Suprapubic skin (tissue), 4 donors: Measurements from ENCODE around the gene BCL11B. TPM values are rescaled to one million over a fixed set of nuclear protein-coding genes. Genes with fewer than 3 reads are reported as not detected.

Experiments used
- DNase-seq, 2 donors: peaks; one replicate each; pipeline ENCODE4 v3.0.0-alpha.2; 2019; ENCODE audit warnings: low spot score in 2 of 2
- H3K27ac ChIP-seq: fragments of 200-600 bp; sonication (generic); one replicate; pipeline ENCODE4 v1.5.1; 2019
- H3K27me3 ChIP-seq: fragments of 200-600 bp; sonication (generic); one replicate; pipeline ENCODE4 v1.5.1; 2019
- H3K36me3 ChIP-seq: fragments of 200-600 bp; sonication (generic); one replicate; pipeline ENCODE4 v1.5.1; 2019
- H3K4me1 ChIP-seq: fragments of 200-600 bp; sonication (generic); one replicate; pipeline ENCODE4 v1.5.1; 2019
- H3K4me3 ChIP-seq: fragments of 200-600 bp; sonication (generic); one replicate; pipeline ENCODE4 v1.5.1; 2019; ENCODE audit warnings: mild to moderate bottlenecking
- H3K9me3 ChIP-seq: fragments of 200-600 bp; sonication (generic); one replicate; pipeline ENCODE4 v1.5.1; 2019
- EP300 ChIP-seq: sonication (generic); formaldehyde crosslinking; IDR thresholded peaks from one replicate; pipeline ENCODE4 v1.6.1; 2017; ENCODE audit warnings: antibody characterized with exemption
- POLR2A ChIP-seq, 2 donors: fragments of 450-650 bp; IDR thresholded peaks; one replicate each; pipeline ENCODE4 v1.6.1; 2017; ENCODE audit warnings: antibody characterized with exemption in 2 of 2, mild to moderate bottlenecking in 2 of 2, moderate library complexity in 2 of 2
- POLR2AphosphoS5 ChIP-seq, 3 donors: sonication (generic); formaldehyde crosslinking; IDR thresholded peaks; one replicate each; pipeline ENCODE4 v1.6.1; 2017; ENCODE audit warnings: antibody characterized with exemption in 3 of 3
- WGBS: methylation state at CpG from one replicate; pipeline ENCODE4 v1.1.5; 2018; 5-methylcytosine and 5-hydroxymethylcytosine counted together
- total RNA-seq, 4 donors: library from RNA; depleted of rRNA; stranded (reverse); fragments of >200 nt; gene quantifications; one replicate each; pipeline ENCODE4 v1.1.0, GENCODE V29; 2016
- TF ChIP-seq, protein P1 (sequence below), 2 donors: fragments of 200-600 bp in 1 of 2; fragments of 450-650 bp in 1 of 2; sonication (generic) in 1 of 2; IDR thresholded peaks; one replicate each; pipeline ENCODE4 v1.5.1; 2016 to 2019; ENCODE audit warnings: antibody characterized with exemption in 2 of 2, mild to moderate bottlenecking in 1 of 2, moderate library complexity in 1 of 2

Gene BCL11B
- total RNA-seq, 4 donors from 2014 or later: 35.9 to 53.8 (median 47.5) TPM

DNA sequence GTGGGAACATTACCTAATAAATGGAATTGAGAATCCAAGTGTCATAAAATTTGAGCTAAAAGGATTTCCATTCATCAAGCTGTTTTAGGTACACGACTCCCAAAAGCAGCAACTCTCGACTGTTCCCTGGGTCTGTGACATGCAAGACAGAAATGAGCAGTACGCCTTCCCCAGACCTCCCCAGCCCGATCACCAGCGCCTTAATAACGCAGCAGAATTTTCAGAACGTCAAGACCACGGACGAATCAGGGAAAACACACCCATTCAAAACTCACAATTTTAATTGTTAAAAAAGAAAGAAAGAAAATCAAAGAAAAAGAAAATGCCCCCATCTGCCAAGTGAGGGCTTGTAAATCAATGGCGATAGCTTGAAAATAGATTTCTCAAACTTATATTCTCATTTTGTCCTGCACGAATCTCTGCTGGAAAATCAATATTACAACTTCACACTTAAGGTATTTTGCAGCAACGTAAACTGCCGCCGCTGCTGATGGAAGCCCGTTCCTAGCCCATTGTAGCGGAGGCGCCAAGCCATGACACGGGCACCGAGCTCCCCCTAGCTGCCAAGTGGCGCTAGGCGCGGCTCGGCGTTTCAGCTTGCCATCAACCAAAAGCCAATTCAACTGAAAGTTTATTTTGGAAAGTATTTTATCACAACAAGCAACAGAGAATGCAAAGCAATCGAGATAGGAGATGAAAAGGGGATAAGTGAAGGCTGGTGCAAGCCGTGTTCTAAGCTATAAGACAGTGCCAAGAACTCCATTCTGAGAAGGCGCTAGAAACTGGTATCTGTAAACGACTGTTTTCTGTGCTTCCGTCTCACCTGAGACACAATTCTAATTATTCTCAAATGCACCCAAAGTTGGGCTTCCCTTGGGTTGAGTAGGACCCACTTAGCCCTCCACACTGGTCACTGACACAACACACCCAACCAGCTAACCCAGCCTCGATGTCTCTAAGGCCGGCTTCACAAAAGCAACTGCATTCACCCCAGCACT is 5.5 kb downstream of the BCL11B start:
- H3K27ac ChIP-seq: peak overlapping the region; percentile 65
- 10% methylated on average over 31 of the region's 31 CpGs for WGBS
- peaks cover 34% of the 10 kb centered on the region for H3K27me3 ChIP-seq

DNA sequence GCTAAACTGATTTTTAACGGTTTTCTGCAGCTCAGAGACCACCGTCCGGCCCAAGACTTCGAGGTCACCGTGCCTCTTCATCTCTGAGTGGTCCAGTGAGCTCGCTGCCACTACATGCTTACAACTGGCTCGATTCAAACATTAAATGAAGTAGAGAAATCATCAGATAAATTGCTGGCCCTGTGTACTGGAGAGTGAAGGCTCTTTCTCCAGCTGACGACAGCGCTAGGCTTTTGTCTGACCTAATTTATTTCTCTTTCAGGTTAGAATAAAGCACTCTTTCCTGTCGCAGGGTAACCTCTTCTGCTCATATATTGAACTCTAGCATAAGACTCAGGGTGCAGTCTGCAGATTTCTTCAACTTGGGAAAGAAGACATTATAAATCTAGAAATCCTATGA is 6.4 kb downstream of the BCL11B start:
- H3K36me3 ChIP-seq: no peaks in the 10 kb centered on the region
- DNase-seq: no peak
- H3K27me3 ChIP-seq: peaks cover 30% of the 10 kb centered on the region
- no peaks in the 10 kb centered on the region for H3K9me3 ChIP-seq
- WGBS: 42% methylated on average over 10 of the region's 10 CpGs
- peak overlapping the region; percentile 39 for H3K4me3 ChIP-seq
- TF ChIP-seq, protein P1, sequence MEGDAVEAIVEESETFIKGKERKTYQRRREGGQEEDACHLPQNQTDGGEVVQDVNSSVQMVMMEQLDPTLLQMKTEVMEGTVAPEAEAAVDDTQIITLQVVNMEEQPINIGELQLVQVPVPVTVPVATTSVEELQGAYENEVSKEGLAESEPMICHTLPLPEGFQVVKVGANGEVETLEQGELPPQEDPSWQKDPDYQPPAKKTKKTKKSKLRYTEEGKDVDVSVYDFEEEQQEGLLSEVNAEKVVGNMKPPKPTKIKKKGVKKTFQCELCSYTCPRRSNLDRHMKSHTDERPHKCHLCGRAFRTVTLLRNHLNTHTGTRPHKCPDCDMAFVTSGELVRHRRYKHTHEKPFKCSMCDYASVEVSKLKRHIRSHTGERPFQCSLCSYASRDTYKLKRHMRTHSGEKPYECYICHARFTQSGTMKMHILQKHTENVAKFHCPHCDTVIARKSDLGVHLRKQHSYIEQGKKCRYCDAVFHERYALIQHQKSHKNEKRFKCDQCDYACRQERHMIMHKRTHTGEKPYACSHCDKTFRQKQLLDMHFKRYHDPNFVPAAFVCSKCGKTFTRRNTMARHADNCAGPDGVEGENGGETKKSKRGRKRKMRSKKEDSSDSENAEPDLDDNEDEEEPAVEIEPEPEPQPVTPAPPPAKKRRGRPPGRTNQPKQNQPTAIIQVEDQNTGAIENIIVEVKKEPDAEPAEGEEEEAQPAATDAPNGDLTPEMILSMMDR (IDR thresholded peaks at IDR 0.05): no peak
- TF ChIP-seq POLR2AphosphoS5 (IDR thresholded peaks at IDR 0.05): no peak
- no peak for TF ChIP-seq EP300
- no peak for TF ChIP-seq POLR2A (IDR thresholded peaks at IDR 0.05)
- peaks cover 77% of the 10 kb centered on the region for H3K4me1 ChIP-seq
- H3K27ac ChIP-seq: peak overlapping the region; percentile 91

More for the DNA sequence above, 5.5 kb downstream of the BCL11B start:
- TF ChIP-seq, protein P1 (IDR thresholded peaks at IDR 0.05): peak; percentile 95 to 97
- no peak for TF ChIP-seq POLR2AphosphoS5 (IDR thresholded peaks at IDR 0.05)
- H3K4me3 ChIP-seq: peak overlapping the region; percentile 39
- H3K4me1 ChIP-seq: peaks cover 72% of the 10 kb centered on the region
- no peaks in the 10 kb centered on the region for H3K9me3 ChIP-seq
- H3K36me3 ChIP-seq: no peaks in the 10 kb centered on the region
- peak; percentile 88 to 94 for DNase-seq

DNA sequence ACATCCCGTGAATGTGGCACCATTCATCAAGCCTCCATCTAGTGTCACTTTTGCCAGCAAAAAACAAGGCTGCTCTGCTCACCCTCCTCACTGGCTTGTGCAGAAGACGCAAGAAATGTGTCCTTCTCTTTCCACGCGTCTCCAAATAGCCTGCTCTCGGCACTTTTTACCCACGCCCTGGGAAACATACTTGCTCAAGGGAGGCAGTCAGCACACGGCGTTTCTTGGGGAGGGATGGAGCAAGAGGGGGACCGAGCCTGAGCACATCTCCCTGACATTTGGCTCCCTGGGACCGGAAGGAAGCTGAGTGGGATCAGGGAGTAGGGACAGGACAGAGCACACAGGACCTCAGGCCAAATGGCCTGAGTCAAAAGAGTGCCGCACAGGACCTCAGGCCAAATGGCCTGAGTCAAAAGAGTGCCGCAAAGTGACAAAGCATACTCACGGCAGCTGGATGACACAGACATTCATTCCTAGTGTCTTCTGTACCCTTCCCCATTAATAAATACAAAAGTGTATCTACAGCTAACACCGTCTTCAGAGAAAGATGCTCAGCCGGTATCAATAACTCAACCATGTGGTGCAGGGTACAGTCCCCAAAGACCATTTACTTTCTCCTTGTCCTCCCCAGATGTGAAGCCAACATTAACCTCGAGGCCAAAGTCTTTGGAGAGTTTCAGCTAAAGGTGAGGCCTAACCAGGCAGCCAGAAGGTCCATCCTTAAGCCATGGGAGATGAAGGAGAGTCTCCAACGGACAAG is 7.1 kb downstream of the BCL11B start:
- Histone ChIP-seq H3K27ac (peak overlapping the region; percentile 91), H3K4me1 (peaks cover 77% of the 10 kb centered on the region)
- DNase-seq: no peak

DNA sequence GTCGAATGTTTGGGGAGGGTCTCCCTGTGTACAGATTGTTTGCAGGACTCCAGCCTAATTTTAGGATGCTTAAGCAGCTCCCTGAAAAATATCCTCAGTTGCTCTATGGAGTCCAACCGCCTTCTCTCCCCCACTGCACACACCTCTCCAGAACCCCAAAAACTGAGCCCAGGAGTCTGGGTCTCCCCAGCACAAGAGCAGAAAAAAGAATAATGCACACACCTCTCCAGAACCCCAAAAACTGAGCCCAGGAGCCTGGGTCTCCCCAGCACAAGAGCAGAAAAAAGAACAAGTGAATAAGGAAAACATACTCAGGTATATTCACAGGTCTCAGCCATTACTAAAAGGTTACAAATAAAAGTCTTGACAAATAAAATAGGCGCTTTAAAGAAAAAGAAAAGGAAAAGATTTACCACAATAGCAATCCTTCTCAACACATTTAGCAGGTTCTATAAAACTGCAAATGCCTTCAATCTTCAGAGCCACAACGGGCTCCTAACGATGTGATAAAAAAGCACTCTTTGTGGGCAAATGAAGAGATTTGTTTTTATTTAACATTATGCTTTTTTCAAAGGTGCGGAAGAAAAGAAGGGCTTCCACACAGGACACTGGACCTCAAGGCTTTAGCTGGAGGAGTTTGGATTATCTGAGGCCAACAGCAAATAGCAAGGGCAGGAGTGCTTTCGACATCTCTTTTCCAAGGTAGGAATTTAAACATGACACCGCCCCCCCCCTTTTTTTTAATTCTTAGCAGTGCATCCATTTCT is 8.2 kb downstream of the BCL11B start:
- no peak for DNase-seq
- 52% methylated on average over 7 of the region's 8 CpGs for WGBS
- Histone ChIP-seq H3K36me3 (no peaks in the 10 kb centered on the region), H3K27ac (peak overlapping the region; percentile 91), H3K4me3 (peak overlapping the region; percentile 33), H3K4me1 (peaks cover 87% of the 10 kb centered on the region), H3K27me3 (peaks cover 18% of the 10 kb centered on the region), H3K9me3 (no peaks in the 10 kb centered on the region)
- TF ChIP-seq POLR2AphosphoS5 (IDR thresholded peaks at IDR 0.05): no peak

More for the DNA sequence above, 7.1 kb downstream of the BCL11B start:
- peak overlapping the region; percentile 39 for H3K4me3 ChIP-seq
- H3K9me3 ChIP-seq: no peaks in the 10 kb centered on the region
- peak in 1 of 3 donors; percentile 45 for TF ChIP-seq POLR2AphosphoS5 (IDR thresholded peaks at IDR 0.05)
- TF ChIP-seq, protein P1 (IDR thresholded peaks at IDR 0.05): no peak
- no peaks in the 10 kb centered on the region for H3K36me3 ChIP-seq
- WGBS: 32% methylated on average over 17 of the region's 17 CpGs
- H3K27me3 ChIP-seq: peaks cover 23% of the 10 kb centered on the region

DNA sequence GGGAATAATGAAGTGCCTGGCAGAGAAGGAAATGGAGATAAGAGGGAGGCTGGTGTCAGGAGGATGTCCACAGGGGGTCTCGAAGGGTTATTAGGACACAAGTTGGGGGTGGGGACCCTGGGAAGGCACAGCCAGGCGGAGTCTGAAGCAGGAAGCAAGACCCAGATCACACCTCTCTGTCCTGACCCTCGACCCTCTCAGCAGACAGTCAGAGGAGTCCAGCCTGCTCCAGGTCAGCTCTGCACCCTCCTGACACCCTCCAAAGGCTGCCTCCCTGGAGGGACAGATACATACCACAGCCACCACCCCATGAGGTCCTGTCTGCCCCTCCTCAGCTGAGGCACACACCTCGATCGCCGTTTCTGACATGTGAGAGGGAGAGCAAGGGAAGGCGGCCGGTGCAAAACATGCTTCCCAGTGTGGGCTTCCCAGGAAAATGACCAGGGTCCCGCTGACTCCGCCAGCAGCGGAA is 9.0 kb downstream of the BCL11B start:
- TF ChIP-seq EP300: no peak
- no peak for TF ChIP-seq POLR2A (IDR thresholded peaks at IDR 0.05)
- no peak for TF ChIP-seq POLR2AphosphoS5 (IDR thresholded peaks at IDR 0.05)
- TF ChIP-seq, protein P1 (IDR thresholded peaks at IDR 0.05): no peak
- no peak for DNase-seq

More for the DNA sequence above, 9.0 kb downstream of the BCL11B start:
- WGBS: 15% methylated on average over 8 of the region's 11 CpGs
- Histone ChIP-seq H3K27ac (peak overlapping the region; percentile 91), H3K9me3 (no peaks in the 10 kb centered on the region), H3K27me3 (peaks cover 12% of the 10 kb centered on the region), H3K4me1 (peaks cover 87% of the 10 kb centered on the region), H3K4me3 (peak overlapping the region; percentile 33), H3K36me3 (no peaks in the 10 kb centered on the region)
